ENCODE results near the gene LIMA1.

LIMA1 gene

GRCh38 chr12:50215033-50215432, 68.3 kb downstream of the LIMA1 start:
- peak; percentile 31 for DNase-seq (ENCODE audit: low read depth)

DNA sequence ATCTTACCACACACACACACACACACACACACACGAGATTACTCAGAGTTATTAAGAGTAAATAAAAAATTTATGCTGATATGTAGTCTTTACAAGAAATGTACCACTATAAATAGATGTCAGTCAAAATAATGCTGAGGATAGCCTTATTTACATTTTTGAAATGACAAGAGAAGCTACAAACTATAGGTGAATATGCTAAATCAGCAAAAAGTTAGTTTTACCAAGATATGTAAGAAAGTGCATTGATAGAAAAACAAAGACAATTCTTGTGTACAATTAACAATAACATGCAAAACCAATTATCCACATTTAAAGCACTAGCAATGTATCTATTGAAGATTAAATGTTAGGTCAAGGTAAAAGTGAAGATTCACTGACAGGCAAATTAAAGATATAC, 69.3 kb downstream of the LIMA1 start:
- no peak for DNase-seq (ENCODE audit: low read depth)

DNA sequence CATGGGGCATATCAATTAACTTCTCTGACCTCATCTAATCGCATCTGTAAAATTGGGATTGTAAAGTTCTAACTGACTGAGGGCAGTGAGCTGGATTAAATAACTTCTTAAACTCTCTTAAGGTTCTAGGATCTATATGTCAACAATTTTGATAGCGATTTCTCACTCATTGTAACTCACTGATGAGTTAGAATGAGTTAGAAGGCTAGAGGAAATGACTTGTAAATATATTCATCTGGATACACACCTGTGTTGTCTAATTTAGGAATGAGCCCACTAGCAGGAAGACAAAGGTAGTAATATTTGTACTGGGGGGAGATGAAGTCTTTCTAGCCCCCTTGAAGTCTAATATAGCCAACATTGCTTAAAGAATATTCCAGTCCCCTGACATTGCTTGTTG, 69.9 kb downstream of the LIMA1 start:
- no peak for DNase-seq (ENCODE audit: low read depth)

GRCh38 chr12:50212071-50212467, 71.3 kb downstream of the LIMA1 start:
- no peak for DNase-seq (ENCODE audit: low read depth)

DNA sequence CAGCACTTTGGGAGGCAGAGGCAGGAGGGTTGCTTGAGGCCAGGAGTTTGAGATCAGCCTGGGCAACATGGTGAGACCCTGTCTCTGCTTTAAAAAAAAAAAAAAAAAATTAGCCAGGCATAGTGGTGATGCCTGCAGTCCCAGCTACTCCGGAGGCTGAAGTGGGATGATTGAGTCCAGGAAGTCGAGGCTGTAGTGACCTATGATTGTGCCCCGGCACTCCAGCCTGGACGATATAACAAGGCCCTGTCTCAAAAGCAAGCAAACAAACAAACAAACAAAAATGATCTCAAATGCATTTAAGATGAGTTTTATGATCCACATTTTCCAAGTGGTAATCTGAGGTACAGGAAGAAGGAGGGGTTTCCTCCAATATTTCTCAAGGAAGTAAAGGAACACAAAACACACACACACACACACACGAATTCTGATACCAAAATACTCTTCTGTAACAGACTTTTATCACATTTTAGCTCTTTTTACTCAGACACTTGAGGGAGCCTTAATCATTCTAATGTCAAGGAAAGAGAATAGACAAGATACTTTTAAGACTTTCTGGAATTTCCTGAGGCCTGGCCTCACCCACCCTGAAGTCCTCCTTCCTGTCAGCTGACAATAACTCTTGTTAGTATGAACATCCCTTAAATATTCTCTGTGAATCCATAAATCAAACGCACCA, 71.8 kb downstream of the LIMA1 start:
- DNase-seq (ENCODE audit: low read depth) = no peak

- no peak for DNase-seq (ENCODE audit: low read depth)
Measured at GRCh38 chr12:50207424-50207823, 75.9 kb downstream of the LIMA1 start.

GRCh38 chr12:50205648-50206047, 77.7 kb downstream of the LIMA1 start:
- no peak for DNase-seq (ENCODE audit: low read depth)

DNA sequence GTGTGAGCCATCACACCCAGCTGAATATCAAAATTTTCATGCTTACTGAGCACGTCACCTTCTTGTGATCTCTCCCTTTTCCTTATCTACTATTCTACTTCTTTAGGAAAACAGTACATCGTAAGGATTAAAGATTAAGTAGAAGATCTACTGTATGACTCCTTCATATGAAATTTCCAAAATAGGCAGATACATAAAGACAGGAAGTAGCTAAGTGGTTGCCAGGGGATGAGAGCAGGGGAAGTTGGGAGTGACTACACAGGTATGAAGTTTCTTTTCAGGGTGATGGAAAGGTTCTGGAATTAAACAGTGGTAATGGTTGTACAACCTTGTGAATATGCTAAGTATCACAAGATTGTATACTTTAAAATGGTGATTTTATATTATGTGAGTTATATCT, 79.6 kb downstream of the LIMA1 start:
- no peak for DNase-seq (ENCODE audit: low read depth)

DNA sequence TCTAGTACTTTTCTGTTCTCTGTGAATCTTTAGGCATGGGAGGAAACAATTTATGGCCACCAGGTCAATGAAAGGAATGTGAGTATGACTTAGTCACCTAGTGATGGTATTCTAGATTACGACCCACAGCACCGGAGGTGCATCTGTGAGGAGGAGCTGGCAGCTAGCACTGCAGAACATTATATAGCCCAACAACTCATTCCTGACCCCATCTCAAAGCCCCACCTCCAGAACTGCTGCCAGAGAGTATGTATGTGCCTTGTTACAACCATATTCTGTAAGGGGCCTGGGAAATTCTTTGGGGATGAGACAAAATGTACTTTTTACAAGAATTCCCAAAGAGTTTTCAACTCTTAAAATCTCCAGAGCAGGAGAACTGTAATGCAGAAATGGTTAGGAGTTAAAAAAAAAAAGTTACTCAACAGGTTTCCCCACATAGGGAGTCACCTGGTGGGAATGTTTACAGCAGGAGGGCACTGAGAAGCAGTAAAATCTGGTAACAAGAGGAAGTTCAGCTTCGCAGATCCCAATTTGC, 81.3 kb downstream of the LIMA1 start:
- DNase-seq (ENCODE audit: low read depth) = no peak

DNA sequence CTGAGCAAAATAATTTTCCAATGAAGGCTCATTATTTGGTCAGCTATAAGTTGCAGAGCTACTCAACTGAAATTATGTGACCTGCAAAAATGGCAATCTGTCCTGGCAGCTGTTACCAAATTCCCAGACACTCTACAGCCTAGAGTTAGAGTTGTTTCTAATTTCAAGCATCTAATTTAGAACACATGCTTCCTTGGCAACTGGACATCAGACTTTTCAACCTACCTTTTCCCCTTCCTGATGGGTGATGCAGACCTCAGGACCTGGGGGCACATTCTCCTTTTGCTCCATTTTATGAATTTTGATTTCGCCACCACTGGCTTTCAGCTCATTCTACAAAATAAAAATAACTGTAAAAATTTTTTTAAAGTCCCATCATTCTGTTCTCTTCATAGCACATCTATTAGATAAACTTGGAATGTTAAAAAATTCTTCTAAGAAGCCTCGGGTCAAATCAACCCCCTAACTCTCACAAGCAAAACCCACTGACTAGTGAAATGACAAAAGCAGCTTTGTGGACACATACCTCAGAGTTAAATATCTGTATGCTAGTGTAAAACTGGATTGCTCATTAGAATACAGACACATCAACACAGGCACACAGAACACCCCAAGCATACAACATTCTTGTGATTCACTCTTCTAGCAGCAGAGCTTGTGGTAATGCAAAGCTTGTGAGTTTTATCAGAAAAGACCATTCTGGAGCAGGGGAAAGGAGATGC, 82.6 kb downstream of the LIMA1 start:
- DNase-seq (ENCODE audit: low read depth) = no peak

- DNase-seq (ENCODE audit: low read depth) = no peak
Measured at GRCh38 chr12:50198829-50199228, 84.5 kb downstream of the LIMA1 start.

GRCh38 chr12:50197297-50197727, 86.0 kb downstream of the LIMA1 start:
- no peak for DNase-seq (ENCODE audit: low read depth)

DNA sequence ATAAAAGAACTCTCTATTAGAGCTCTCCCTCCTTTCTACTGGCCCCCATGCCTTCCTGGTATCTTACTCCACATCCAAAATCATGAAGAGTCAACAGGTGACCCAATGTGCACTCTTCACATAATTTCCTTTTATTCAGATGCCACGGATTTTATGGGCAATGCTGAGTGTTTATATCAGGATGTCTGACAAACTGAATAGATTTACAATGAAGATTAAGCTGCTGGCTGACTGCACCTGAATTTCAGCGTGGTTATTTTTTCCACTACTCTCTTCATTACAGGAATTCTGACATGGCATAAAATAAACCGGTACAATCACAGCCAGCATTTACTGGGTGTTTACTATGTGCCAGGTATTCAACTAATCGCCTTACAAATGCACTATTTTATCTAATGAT, 86.8 kb downstream of the LIMA1 start:
- no peak for DNase-seq (ENCODE audit: low read depth)

- DNase-seq (ENCODE audit: low read depth) = no peak
Measured at GRCh38 chr12:50195832-50196231, 87.5 kb downstream of the LIMA1 start.

DNA sequence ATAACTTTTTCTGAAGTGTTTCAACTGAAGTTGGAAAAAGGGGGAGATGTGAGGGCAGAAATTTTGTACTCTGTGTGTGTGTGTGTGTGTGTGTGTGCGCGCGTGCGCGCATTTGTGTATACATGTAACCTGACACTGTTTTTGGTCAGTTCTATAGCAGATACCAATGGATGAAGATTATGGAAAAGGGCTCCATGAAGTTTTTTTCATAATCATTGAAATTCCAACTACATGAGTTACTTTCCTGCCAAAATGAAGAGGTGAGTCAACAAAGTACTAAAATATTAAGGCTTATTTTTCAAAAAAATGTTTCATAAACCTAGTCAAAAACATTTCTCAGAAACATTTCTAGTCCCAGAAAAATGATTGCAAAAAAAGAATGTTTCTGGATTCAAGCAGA, 90.4 kb downstream of the LIMA1 start:
- DNase-seq (ENCODE audit: low read depth) = no peak

DNA sequence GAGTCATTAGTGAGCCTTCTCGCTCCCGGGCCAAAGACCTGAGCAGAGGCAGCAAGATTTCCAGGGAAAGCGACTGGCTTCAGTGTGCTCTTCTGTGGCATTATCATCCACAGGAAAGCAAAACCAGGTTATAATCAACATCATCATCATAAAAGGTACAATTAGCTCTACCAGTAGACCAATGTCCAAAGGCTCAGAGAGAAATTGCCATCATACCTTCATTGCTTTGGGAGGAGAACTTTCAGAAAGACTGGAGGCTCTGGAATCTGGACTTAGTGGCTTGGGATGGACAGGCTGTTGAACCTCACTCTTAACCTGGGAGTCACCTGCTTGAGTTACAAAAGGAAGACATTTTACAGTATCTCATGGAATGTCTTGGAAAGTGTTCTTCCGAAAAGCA, 91.1 kb downstream of the LIMA1 start:
- no peak for DNase-seq (ENCODE audit: low read depth)

- DNase-seq (ENCODE audit: low read depth) = no peak
Measured at GRCh38 chr12:50190859-50191258, 92.5 kb downstream of the LIMA1 start.

DNA sequence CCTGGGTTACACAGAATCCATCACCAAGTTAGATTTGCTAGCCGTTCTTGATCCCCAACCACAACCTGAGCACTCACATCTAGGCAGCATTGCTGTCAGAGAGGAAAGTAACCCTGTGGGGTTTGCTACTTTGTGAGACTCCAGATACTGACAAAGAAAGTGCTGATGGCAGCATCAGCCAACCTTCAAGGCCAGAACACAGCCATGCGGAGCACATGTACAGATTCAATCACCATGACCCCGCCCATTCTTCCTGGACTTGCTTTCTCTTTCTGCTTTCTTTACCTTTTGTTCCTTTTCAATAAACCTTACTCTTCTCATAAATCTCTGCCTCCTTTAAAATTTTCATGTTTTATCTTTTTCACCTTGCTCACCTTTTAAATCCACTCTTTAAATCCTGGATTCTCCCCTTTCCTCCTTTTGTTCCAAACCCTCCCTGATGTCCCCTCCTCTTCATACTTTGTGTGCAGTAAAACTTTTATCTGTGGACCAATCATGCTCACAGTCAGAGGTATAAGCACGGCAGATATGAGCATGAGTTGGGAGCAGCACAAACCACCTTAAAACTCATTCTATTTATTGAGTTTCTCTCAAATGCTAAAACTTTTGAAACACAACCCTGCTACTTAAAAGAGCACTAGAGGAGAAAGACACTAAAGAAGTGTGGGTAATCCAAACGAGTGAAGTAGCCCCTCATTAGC, 94.3 kb downstream of the LIMA1 start:
- no peak for DNase-seq (ENCODE audit: low read depth)

GRCh38 chr12:50188241-50188781, 95.0 kb downstream of the LIMA1 start:
- no peak for DNase-seq (ENCODE audit: low read depth)

DNA sequence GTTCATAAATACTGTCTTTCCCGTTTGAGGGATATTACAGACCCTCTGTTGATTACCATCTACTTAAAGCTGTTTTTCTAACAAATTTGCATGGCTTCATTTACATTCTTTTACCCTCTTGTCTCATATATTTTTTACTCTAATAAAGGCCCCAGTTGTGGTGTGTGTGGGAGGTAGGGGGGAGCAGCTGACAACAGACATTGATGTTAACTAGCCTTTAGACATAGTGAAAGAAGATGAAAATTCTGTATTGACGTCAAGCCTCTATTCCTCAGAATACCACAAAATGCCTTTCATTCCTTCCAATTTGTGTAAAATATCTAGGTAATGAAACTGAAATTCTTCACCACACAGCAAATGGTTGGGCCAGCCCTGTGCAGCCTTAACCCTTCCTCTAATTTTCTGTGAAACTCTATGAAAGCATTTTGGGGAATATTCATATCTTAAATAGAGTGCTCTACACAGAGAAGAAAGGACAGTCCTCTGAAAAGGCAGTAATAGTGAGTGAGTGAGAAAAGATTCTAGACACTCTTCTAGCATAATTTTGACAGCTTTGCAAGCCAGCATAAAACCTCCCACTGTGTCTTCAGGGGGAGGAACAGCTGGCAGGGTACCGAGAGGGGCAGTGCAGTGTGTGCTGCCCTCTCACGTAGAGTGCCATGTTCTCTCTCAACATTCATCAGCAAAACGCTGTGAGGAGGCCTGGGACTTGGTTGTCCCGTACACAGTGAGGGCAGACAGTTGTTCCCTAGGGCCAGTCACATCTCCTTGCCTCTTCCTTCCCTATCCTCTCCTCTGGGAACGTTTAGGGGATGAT, 96.0 kb downstream of the LIMA1 start:
- peak; percentile 53 for DNase-seq (ENCODE audit: low read depth)

- DNase-seq (ENCODE audit: low read depth) = no peak
Measured at GRCh38 chr12:50186681-50187080, 96.6 kb downstream of the LIMA1 start.

Measured in fibroblast of the conjunctiva (primary cell).